HL-60 (cell line): ENCODE data around the gene FOXRED2.

Experiments
- DNase-seq, 2 experiments: peaks; one replicate each; pipeline ENCODE4 v3.0.0-alpha.2; 2010 to 2020; ENCODE audit warnings: low read depth in 1 of 2, low spot score in 1 of 2
- H3K27ac ChIP-seq: fragments of 250-450 bp; sonication (Bioruptor Pico); replicated peaks from 2 replicates; pipeline ENCODE4 v1.5.1; 2020; ENCODE audit warnings: mild to moderate bottlenecking, moderate library complexity
- H3K27me3 ChIP-seq: fragments of 250-450 bp; sonication (Bioruptor Pico); 2 replicates; pipeline ENCODE4 v1.5.1; 2021; ENCODE audit warnings: mild to moderate bottlenecking, moderate library complexity; ENCODE audit not compliant: insufficient read depth, poor library complexity, severe bottlenecking
- H3K4me3 ChIP-seq: replicated peaks from 2 replicates; pipeline ENCODE4 v1.5.1; 2011; ENCODE audit warnings: mild to moderate bottlenecking, control low read depth, low read length; ENCODE audit not compliant: insufficient read depth
- CTCF ChIP-seq: IDR thresholded peaks from one replicate; pipeline ENCODE4 v1.5.1; 2011; ENCODE audit warnings: low read length, control low read depth, inconsistent platforms; ENCODE audit not compliant: insufficient read depth
- GABPA ChIP-seq: IDR thresholded peaks from 2 replicates; pipeline ENCODE4 v1.6.1; 2012; ENCODE audit warnings: low read depth
- POLR2AphosphoS5 ChIP-seq: IDR thresholded peaks from 2 replicates; pipeline ENCODE4 v1.6.1; 2012; ENCODE audit warnings: low read depth
- SPI1 ChIP-seq: IDR thresholded peaks from 2 replicates; pipeline ENCODE4 v1.6.1; 2012; ENCODE audit warnings: low read depth, mild to moderate bottlenecking, borderline replicate concordance
- long read RNA-seq: library from polyadenylated mRNA; unstranded; transcript quantifications from one replicate; pipeline ENCODE4 v2.0.0, GENCODE V29; 2020
- TF ChIP-seq, protein P1 (sequence below): IDR thresholded peaks from 2 replicates; pipeline ENCODE4 v1.6.1; 2012; ENCODE audit warnings: low read depth; ENCODE audit not compliant: insufficient replicate concordance

Gene FOXRED2
- long read RNA-seq, full-length matches to known transcripts: 11 of 88 reads
- long read RNA-seq, partial matches to known transcripts: 55 of 88 reads
- long read RNA-seq, other reads (novel, unspliced or antisense): 22 of 88 reads

DNA sequence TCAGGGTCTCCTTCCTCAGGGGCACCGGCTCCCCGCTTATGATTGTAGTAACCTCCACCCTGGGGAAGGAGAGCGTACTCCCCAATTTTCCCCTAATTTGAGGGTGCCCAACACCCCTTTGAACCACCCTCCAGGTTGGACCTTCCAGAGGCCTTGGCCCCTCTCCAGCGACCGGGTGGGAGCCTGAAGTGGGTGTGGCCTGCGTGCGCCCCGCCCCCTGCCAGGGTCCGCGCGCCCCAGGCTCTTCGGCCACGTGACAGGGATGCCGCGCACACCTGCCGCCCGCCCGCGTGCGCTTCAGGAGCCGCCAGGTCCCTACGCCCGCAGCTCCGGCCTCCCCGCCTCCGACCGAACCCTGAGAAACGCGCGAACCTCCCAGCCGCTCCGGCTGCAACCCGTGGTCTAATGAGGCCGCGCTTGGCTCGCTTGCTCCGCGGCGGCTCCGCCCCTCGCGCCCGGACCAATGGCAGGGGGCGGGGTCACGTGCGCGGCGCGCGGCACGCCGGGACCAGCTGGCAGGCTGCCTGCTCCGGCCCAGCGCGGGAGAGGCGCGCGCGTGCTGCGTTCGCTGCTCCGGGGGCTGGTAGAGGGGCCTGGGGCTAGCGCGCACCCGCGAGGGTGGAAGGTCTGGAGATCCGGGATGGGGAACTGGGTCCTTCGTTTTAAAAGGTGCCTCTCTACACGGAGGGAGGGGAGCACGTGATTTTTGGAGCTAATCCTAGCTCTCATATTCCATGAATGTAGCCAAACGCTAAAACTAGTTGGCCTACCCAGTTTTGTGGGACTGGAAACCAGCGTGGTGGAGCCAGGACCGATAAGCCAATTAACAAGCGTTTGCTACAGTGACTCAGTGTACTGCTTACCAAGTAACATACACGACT, at the start of gene FOXRED2:
Gene FOXRED2 (minus strand): TSS at position 404 of the 881 bp plus-strand sequence. CDS start 618 bp downstream, outside the sequence.
- DNase-seq: peak; percentile 83 to 84
- peak within 1 kb of the TSS; percentile 60 for H3K4me3 ChIP-seq
- TF ChIP-seq, protein P1, sequence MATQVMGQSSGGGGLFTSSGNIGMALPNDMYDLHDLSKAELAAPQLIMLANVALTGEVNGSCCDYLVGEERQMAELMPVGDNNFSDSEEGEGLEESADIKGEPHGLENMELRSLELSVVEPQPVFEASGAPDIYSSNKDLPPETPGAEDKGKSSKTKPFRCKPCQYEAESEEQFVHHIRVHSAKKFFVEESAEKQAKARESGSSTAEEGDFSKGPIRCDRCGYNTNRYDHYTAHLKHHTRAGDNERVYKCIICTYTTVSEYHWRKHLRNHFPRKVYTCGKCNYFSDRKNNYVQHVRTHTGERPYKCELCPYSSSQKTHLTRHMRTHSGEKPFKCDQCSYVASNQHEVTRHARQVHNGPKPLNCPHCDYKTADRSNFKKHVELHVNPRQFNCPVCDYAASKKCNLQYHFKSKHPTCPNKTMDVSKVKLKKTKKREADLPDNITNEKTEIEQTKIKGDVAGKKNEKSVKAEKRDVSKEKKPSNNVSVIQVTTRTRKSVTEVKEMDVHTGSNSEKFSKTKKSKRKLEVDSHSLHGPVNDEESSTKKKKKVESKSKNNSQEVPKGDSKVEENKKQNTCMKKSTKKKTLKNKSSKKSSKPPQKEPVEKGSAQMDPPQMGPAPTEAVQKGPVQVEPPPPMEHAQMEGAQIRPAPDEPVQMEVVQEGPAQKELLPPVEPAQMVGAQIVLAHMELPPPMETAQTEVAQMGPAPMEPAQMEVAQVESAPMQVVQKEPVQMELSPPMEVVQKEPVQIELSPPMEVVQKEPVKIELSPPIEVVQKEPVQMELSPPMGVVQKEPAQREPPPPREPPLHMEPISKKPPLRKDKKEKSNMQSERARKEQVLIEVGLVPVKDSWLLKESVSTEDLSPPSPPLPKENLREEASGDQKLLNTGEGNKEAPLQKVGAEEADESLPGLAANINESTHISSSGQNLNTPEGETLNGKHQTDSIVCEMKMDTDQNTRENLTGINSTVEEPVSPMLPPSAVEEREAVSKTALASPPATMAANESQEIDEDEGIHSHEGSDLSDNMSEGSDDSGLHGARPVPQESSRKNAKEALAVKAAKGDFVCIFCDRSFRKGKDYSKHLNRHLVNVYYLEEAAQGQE: peak; percentile 53
- TF ChIP-seq POLR2AphosphoS5 (peak; percentile 81), SPI1 (no peak)
- H3K27me3 ChIP-seq: no peaks in the 10 kb centered on the region
- H3K27ac ChIP-seq: peak within 1 kb of the TSS; percentile 41

- no peak overlapping the region for H3K4me3 ChIP-seq
- TF ChIP-seq POLR2AphosphoS5 (no peak), SPI1 (no peak), GABPA (no peak)
- TF ChIP-seq, protein P1: no peak
- H3K27ac ChIP-seq: no peak overlapping the region
- no peak for DNase-seq
- no peaks in the 10 kb centered on the region for H3K27me3 ChIP-seq
These were observed 47.3 kb upstream of the FOXRED2 start for GRCh38 chr22:36554098-36554497.

- H3K27ac ChIP-seq: no peak overlapping the region
- no peak for TF ChIP-seq CTCF
- TF ChIP-seq, protein P1: no peak
- no peak for TF ChIP-seq GABPA
- no peak for TF ChIP-seq POLR2AphosphoS5
- no peak for TF ChIP-seq SPI1
These were observed 45.4 kb upstream of the FOXRED2 start for GRCh38 chr22:36552289-36552688.

More at GRCh38 chr22:36552289-36552688, 45.4 kb upstream of the FOXRED2 start:
- DNase-seq: peak in 1 of 2 experiments; percentile 17
- no peak overlapping the region for H3K4me3 ChIP-seq
- H3K27me3 ChIP-seq: no peaks in the 10 kb centered on the region
